ENCODE results near the gene C17orf78. TPM values are rescaled to one million over a fixed set of nuclear protein-coding genes. Genes with fewer than 3 reads are reported as not detected.

Gene C17orf78
- total and polyA plus RNA-seq, 2 of the 13 experiments (the other 11 are each of a cell fraction or from before 2014, with no cell fraction given) = not detected

DNA sequence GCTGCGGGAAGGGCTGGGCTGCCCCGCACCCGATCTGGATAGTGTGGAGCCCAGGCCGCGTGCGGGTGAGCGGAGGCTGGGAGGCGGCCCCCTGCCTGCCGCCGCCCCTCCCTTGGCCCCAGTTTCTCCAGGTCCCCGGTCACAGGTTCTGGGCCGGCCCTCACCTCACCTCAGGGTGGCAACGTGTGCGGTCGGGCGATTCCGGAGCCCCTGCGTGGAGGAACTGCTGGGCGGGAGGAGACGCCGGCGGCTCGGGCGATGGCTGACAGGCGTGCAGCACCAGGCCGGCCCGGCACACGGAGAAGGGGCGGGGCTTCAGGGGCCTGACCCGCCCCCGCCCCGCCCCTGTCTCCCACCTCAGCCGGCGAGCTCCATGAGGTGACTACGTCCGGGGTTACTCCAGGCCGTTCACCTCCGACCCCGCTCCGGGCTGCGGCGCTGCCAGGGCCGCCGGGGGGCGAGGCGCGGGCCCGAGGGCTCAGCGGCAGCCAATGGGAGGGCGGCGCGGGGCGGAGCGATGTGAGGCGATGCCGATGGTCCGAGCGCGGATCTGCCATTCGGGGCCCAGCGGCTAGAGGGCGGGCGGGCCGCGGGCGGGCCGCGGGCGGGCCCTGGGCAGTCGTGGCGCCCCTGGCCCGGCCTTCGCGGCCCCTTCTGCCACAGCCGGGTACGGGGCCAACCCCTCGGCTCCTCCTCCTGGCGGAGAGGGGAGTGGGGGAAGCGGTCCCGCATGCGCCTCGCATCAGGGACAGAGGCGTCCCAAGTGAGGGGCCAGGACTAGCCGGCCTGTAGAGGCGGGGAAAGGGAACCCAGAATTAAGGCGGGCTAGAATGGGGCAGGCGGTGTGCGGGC lies 16.7 kb upstream of the C17orf78 start (continued):
- TF ChIP-seq SAFB2 (CRISPR knock-in tag; IDR thresholded peaks at IDR 0.05; ENCODE audit: borderline replicate concordance, low read depth) (no peak; the same call in 1 of the 2 replicates), ZNF256 (CRISPR knock-in tag; conservative IDR thresholded peaks at IDR 0.05) (0 out of 2 replicates have a peak, but pooled peaks have one; percentile 69), ZNF563 (CRISPR knock-in tag; IDR thresholded peaks at IDR 0.05) (no peak; the same call in 1 of the 2 replicates), ZNF382 (CRISPR knock-in tag; IDR thresholded peaks at IDR 0.05; ENCODE audit: borderline replicate concordance) (no peak), RFXAP (CRISPR knock-in tag; IDR thresholded peaks at IDR 0.05; ENCODE audit: borderline replicate concordance) (peak; percentile 50; the same call in 1 of the 2 replicates), RNF2 (conservative IDR thresholded peaks at IDR 0.05; ENCODE audit: low read depth) (no peak), SP2 (CRISPR knock-in tag; IDR thresholded peaks at IDR 0.05) (peak; percentile 68; the same call in 1 of the 2 replicates), RARA (CRISPR knock-in tag; IDR thresholded peaks at IDR 0.05) (peak; percentile 73; the same call in 1 of the 2 replicates), ZMYM4 (CRISPR knock-in tag; IDR thresholded peaks at IDR 0.05) (peak; percentile 11; the same call in 1 of the 2 replicates), BCLAF1 (IDR thresholded peaks at IDR 0.05) (no peak), ZNF18 (CRISPR knock-in tag; IDR thresholded peaks at IDR 0.05; ENCODE audit: insufficient replicate concordance) (no peak), CBX2 (IDR thresholded peaks at IDR 0.05; ENCODE audit: low read depth, low read length) (no peak), CBX2 (CRISPR knock-in tag; IDR thresholded peaks at IDR 0.05; ENCODE audit: low read depth) (no peak), XRCC5 (optimal IDR thresholded peaks at IDR 0.05; ENCODE audit: low read length) (no peak), ZNF580 (CRISPR knock-in tag; IDR thresholded peaks at IDR 0.05; ENCODE audit: borderline replicate concordance, low read depth) (no peak), RBM39 (IDR thresholded peaks at IDR 0.05; ENCODE audit: low read depth, low read length, poor library complexity, severe bottlenecking) (no peak), ZNF773 (CRISPR knock-in tag; IDR thresholded peaks at IDR 0.05; ENCODE audit: borderline replicate concordance) (no peak), SMARCC2 (IDR thresholded peaks at IDR 0.05) (no peak), ZNF101 (CRISPR knock-in tag; IDR thresholded peaks at IDR 0.05; ENCODE audit: borderline replicate concordance, low read depth) (no peak), NPAS2 (CRISPR knock-in tag; IDR thresholded peaks at IDR 0.05; ENCODE audit: borderline replicate concordance) (no peak), PHF8 (CRISPR knock-in tag; IDR thresholded peaks at IDR 0.05) (peak; percentile 91), TBX2 (CRISPR knock-in tag; IDR thresholded peaks at IDR 0.05; ENCODE audit: borderline replicate concordance) (peak; percentile 94), ZFP62 (CRISPR knock-in tag; IDR thresholded peaks at IDR 0.05) (no peak), THYN1 (CRISPR knock-in tag; IDR thresholded peaks at IDR 0.05; ENCODE audit: borderline replicate concordance, low read depth) (no peak), KAT8 (CRISPR knock-in tag; IDR thresholded peaks at IDR 0.05) (0 out of 2 replicates have a peak, but pooled peaks have one; percentile 31), ZNF777 (CRISPR knock-in tag; IDR thresholded peaks at IDR 0.05) (peak; percentile 57), ZNF30 (CRISPR knock-in tag; IDR thresholded peaks at IDR 0.05) (no peak)
